ENCODE measurements around the gene FAAH.

The FAAH gene

GRCh38 chr1:46408356-46409062, 14.4 kb downstream of the FAAH start:
- TF ChIP-seq GATA2 (IDR thresholded peaks at IDR 0.05; ENCODE audit: low read depth, low read length) = no peak
- no peak for TF ChIP-seq GATA3 (IDR thresholded peaks at IDR 0.05; ENCODE audit: low read depth, low read length)

DNA sequence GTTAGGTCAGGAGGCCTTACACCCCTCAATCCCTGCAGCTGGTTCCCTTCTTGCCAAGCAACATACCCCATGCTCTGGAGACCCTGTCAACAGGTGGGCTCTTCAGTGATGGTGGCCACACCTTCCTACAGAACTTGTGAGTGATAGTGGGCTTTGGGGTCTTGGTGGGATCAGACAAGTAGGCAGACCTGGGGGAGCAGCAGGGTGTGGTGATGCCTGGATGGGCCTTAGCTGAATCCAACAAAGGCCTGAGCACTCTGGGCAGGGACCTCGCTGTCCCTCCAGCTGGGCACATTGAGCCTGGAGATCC, 14.9 kb downstream of the FAAH start:
- TF ChIP-seq GATA2 (IDR thresholded peaks at IDR 0.05; ENCODE audit: low read depth, low read length) (no peak), GATA3 (IDR thresholded peaks at IDR 0.05; ENCODE audit: low read depth, low read length) (no peak)

DNA sequence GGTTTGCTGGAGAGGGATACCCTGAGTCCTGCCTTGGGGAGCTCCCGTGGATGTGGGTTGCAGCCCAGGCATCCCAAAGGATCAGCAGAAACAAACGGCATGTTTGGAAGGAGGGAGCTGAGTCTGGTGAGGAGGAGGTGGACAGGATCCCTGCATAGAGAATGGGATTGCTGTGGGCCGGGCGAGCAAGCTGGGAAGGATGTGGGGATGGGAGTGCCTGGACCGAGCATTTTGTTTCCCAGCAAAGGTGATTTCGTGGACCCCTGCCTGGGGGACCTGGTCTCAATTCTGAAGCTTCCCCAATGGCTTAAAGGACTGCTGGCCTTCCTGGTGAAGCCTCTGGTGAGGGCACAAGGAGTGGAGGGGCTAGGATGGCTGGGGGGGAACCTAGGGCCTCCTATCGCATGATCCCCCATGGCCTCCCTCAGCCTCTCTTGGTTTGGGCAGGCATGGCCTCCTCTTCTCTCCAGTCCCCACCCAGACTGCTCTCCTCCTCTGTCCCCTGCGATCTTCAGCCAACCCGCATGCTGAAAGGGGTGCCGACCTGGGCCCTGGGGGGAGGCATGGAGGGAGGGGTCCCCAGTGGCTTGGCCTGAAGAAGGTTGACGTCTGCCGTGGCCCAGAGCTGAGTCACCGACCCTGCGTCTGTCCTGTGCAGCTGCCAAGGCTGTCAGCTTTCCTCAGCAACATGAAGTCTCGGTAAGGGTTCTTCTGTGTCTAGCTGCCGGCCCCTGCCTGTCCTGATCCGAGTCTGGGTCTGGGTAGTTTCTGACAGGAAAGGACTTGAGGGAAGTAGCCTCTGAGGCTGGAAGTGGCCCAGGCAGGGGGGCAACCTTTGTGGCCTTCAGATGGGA, 16.3 kb downstream of the FAAH start:
- no peak for TF ChIP-seq GATA2 (IDR thresholded peaks at IDR 0.05; ENCODE audit: low read depth, low read length)

- no peak for TF ChIP-seq GATA2 (IDR thresholded peaks at IDR 0.05; ENCODE audit: low read depth, low read length)
- no peak for TF ChIP-seq GATA3 (IDR thresholded peaks at IDR 0.05; ENCODE audit: low read depth, low read length)
These were observed 16.9 kb downstream of the FAAH start for GRCh38 chr1:46411010-46411405.

DNA sequence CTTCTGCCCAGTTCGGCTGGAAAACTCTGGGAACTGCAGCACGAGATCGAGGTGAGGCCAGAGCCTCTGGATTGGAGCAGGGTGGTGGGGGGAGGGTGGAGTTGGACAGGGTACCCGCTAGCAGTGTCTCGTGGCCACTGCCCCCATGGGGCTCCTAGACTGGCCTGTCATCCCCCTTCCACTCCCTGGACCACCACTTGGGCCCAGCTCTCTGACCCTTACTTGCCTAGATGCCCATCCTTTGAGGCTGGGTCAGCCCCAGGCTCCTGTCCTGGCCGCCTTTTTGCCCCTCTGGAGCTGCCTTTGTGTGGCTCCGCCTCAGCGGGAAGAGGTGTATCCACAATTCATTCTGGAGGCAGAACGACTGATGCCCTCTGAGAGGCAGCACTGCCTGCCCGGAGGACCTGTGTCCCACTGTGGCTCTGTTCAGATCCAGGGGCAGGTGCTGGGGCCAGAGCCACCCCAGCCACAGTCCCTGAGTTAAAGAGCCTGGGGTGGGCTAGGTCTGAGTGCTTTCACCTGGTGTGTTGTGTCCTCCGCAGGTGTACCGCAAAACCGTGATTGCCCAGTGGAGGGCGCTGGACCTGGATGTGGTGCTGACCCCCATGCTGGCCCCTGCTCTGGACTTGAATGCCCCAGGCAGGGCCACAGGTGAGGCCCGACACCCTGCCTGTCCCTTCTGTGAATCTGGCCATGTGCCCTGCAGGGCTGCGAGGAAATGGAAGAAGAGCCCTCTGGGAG, 17.7 kb downstream of the FAAH start:
- TF ChIP-seq GATA3 (IDR thresholded peaks at IDR 0.05; ENCODE audit: low read depth, low read length) = no peak
- no peak for TF ChIP-seq GATA2 (IDR thresholded peaks at IDR 0.05; ENCODE audit: low read depth, low read length)

DNA sequence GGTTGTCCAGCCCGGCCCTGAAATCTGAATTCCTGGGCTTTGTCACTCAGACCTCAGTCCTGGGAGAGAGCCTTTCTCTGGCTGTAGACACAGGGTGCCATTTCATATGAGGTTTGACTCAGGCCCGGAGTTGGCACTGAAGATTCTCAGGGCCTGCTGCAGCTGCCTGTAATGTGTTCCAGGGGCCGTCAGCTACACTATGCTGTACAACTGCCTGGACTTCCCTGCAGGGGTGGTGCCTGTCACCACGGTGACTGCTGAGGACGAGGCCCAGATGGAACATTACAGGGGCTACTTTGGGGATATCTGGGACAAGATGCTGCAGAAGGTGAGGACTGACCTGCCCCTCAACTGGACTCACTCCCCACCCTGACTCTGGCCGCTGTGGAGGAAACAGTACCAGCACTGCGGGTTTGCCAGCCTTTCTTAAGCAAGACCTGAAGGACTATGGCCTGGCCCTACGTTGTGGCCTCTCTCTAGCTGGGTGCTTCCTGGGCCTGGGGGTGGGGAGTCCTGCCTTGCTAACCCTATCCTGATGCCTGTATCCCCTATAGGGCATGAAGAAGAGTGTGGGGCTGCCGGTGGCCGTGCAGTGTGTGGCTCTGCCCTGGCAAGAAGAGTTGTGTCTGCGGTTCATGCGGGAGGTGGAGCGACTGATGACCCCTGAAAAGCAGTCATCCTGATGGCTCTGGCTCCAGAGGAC, 18.9 kb downstream of the FAAH start:
- TF ChIP-seq GATA3 (IDR thresholded peaks at IDR 0.05; ENCODE audit: low read depth, low read length) = no peak
- TF ChIP-seq GATA2 (IDR thresholded peaks at IDR 0.05; ENCODE audit: low read depth, low read length) = no peak

GRCh38 chr1:46413596-46413985, 19.5 kb downstream of the FAAH start:
- no peak for TF ChIP-seq GATA3 (IDR thresholded peaks at IDR 0.05; ENCODE audit: low read depth, low read length)
- no peak for TF ChIP-seq GATA2 (IDR thresholded peaks at IDR 0.05; ENCODE audit: low read depth, low read length)

DNA sequence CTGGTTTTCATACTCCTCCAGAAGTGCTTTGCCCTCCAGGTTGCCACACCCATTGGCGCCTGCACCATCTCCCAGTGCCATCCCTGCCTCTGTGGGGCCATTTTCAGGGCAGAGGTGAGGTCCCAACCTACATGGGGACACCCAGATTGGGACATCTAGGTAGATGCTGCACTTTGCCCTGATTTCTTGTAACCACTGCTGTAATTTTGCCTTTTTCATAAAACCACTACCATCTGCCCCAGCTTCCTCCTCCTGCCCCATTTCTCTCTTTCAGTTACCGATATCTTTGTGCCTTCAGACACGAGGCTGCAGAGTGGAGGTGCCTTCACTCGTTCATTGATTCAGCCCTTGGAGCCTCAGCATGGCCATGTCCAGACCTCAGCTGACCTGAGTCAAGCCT, 21.4 kb downstream of the FAAH start:
- TF ChIP-seq GATA2 (IDR thresholded peaks at IDR 0.05; ENCODE audit: low read depth, low read length) (no peak), GATA3 (IDR thresholded peaks at IDR 0.05; ENCODE audit: low read depth, low read length) (no peak)

- no peak for TF ChIP-seq GATA3 (IDR thresholded peaks at IDR 0.05; ENCODE audit: low read depth, low read length)
- no peak for TF ChIP-seq GATA2 (IDR thresholded peaks at IDR 0.05; ENCODE audit: low read depth, low read length)
These were observed 24.9 kb downstream of the FAAH start for GRCh38 chr1:46418976-46419375.

DNA sequence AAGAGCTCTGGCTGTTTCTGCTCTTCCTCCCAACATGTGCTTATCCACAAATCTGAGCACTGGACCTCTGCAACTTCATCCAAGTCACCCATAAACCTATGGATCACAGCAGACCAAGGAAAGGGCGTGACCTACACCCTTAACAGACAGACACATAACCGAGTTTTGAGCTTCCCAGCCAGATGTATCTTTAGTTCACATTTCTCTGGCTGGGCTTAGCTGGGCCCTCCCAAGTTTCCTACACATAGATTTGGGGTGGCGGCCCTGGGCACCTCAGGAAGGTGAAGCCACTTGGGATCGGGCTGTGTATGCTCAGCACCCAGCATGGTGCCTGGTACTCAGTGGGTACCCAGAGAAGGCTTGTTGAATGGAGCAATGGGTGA, 26.4 kb downstream of the FAAH start:
- no peak for TF ChIP-seq GATA2 (IDR thresholded peaks at IDR 0.05; ENCODE audit: low read depth, low read length)
- TF ChIP-seq GATA3 (IDR thresholded peaks at IDR 0.05; ENCODE audit: low read depth, low read length) = no peak

DNA sequence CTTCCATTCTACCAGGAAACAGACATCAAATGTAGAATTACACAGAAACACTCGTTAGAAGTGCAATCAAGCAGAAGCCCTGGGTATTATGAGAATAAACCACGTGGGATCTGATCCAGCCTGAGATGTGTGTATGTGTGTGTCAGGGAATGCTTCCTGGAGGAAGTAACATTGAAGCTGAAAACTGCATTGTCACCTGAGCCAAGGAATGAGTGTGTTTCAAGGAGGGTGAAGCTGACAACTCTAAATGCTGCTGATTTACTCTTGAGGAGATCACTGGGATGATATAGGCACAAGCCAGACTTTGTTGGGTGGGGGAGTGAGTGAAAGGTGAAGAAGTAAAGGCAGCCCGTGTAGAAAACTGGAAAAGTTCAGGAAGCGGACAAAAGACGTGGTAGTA, 27.6 kb downstream of the FAAH start:
- TF ChIP-seq GATA3 (IDR thresholded peaks at IDR 0.05; ENCODE audit: low read depth, low read length) (no peak), GATA2 (IDR thresholded peaks at IDR 0.05; ENCODE audit: low read depth, low read length) (no peak)

GRCh38 chr1:46422261-46422871, 28.2 kb downstream of the FAAH start:
- TF ChIP-seq GATA2 (IDR thresholded peaks at IDR 0.05; ENCODE audit: low read depth, low read length) (no peak), GATA3 (IDR thresholded peaks at IDR 0.05; ENCODE audit: low read depth, low read length) (no peak)

GRCh38 chr1:46423574-46424240, 29.6 kb downstream of the FAAH start:
- TF ChIP-seq GATA2 (IDR thresholded peaks at IDR 0.05; ENCODE audit: low read depth, low read length) (no peak), GATA3 (IDR thresholded peaks at IDR 0.05; ENCODE audit: low read depth, low read length) (no peak)

All from SH-SY5Y (cell line).